MM.1S (cell line): ENCODE data around the gene AHRR.
"Not testable (repeated sequence)": the region's sequence is repeated elsewhere in the genome, so short reads cannot be mapped to it uniquely, and the experiment has no call there.

Experiments used
- EZH2 ChIP-seq: fragments of 300-600 bp; sonication (generic); optimal IDR thresholded peaks from 2 replicates; pipeline ENCODE3; 2017; ENCODE audit warnings: low read depth, mild to moderate bottlenecking, antibody characterized with exemption, low read length, mixed read lengths
- EZH2phosphoT487 ChIP-seq: fragments of 300-600 bp; sonication (generic); IDR thresholded peaks from 2 replicates; pipeline ENCODE4 v1.6.1; 2018; ENCODE audit warnings: antibody characterized with exemption, low read length
- TF ChIP-seq, protein P1 (sequence below): fragments of 300-600 bp; sonication (generic); IDR thresholded peaks from 2 replicates; pipeline ENCODE4 v1.5.1; 2016; ENCODE audit warnings: antibody characterized with exemption, low read length, mixed read lengths

DNA sequence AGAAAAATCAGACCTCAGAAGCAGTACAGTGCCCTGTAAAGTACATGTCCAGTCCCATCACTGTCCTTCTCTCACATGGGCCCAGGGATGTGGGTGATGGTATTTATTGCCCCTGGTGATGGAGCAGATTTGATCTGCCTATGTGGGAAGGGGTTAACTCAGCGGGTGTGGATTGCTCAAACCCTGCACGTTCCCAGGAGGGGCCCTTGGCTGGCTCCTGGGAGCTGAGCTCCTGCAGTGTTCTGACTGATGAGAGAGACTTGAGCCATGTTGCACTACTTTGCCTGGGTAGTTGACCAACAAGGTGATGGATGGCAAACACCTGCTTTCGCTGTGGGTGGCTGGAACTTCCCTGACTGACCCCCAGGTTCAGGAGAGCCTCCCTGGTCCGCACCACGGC is 21.6 kb upstream of the AHRR start:
- TF ChIP-seq, protein P1, sequence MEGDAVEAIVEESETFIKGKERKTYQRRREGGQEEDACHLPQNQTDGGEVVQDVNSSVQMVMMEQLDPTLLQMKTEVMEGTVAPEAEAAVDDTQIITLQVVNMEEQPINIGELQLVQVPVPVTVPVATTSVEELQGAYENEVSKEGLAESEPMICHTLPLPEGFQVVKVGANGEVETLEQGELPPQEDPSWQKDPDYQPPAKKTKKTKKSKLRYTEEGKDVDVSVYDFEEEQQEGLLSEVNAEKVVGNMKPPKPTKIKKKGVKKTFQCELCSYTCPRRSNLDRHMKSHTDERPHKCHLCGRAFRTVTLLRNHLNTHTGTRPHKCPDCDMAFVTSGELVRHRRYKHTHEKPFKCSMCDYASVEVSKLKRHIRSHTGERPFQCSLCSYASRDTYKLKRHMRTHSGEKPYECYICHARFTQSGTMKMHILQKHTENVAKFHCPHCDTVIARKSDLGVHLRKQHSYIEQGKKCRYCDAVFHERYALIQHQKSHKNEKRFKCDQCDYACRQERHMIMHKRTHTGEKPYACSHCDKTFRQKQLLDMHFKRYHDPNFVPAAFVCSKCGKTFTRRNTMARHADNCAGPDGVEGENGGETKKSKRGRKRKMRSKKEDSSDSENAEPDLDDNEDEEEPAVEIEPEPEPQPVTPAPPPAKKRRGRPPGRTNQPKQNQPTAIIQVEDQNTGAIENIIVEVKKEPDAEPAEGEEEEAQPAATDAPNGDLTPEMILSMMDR, result not testable (repeated sequence)
- not testable (repeated sequence) for TF ChIP-seq EZH2phosphoT487, EZH2
